Lung (tissue), 12 donors: ENCODE measurements around the gene PDK2. TPM values are rescaled to one million over a fixed set of nuclear protein-coding genes. Genes with fewer than 3 reads are reported as not detected.

Experiments
- ATAC-seq: fragments of 200-7000 bp; cut with Tn5 transposase; one replicate; pipeline ENCODE4 v1.9.1; 2020; ENCODE audit warnings: moderate number of reproducible peaks; ENCODE audit not compliant: insufficient read depth, low FRiP score
- DNase-seq, 3 donors: peaks; one replicate each; pipeline ENCODE4 v3.0.0-alpha.2; 2013 to 2017
- H3K27ac ChIP-seq, 2 donors: one replicate each; pipeline ENCODE4 v1.5.1; 2013; ENCODE audit warnings: mild to moderate bottlenecking in 2 of 2, moderate library complexity in 2 of 2, control low read depth in 1 of 2, inconsistent platforms in 1 of 2, low read depth in 1 of 2, low read length in 1 of 2
- H3K27me3 ChIP-seq, 3 donors: one replicate each; pipeline ENCODE4 v1.5.1; 2013; ENCODE audit warnings: low read length in 2 of 3; ENCODE audit not compliant: control insufficient read depth in 3 of 3, insufficient read depth in 3 of 3
- H3K36me3 ChIP-seq, 4 donors: one replicate each; pipeline ENCODE4 v1.5.1; 2013; ENCODE audit warnings: low read length in 4 of 4, mild to moderate bottlenecking in 1 of 4, moderate library complexity in 1 of 4; ENCODE audit not compliant: control insufficient read depth in 4 of 4, insufficient read depth in 4 of 4
- H3K4me1 ChIP-seq, 5 donors: one replicate each; pipeline ENCODE4 v1.5.1; 2013; ENCODE audit warnings: low read length in 5 of 5, mild to moderate bottlenecking in 2 of 5, moderate library complexity in 1 of 5; ENCODE audit not compliant: control insufficient read depth in 5 of 5, insufficient read depth in 5 of 5
- H3K4me3 ChIP-seq: one replicate; pipeline ENCODE4 v1.5.1; 2013; ENCODE audit warnings: mild to moderate bottlenecking, control low read depth, moderate library complexity
- H3K9ac ChIP-seq, 2 donors: one replicate each; pipeline ENCODE4 v1.5.1; 2013; ENCODE audit warnings: low read length in 2 of 2, control low read depth in 1 of 2; ENCODE audit not compliant: insufficient read depth in 1 of 2
- H3K9me3 ChIP-seq, 4 donors: one replicate each; pipeline ENCODE4 v1.5.1; 2013; ENCODE audit warnings: low read length in 3 of 4, mild to moderate bottlenecking in 1 of 4, moderate library complexity in 1 of 4; ENCODE audit not compliant: control insufficient read depth in 4 of 4, insufficient read depth in 3 of 4
- CTCF ChIP-seq: IDR thresholded peaks from 2 replicates; pipeline ENCODE4 v1.5.1; 2012; ENCODE audit warnings: mild to moderate bottlenecking; ENCODE audit errors: control extremely low read depth, extremely low read depth
- WGBS, 2 donors: extraction: QIAGEN DNeasy Blood & Tissue Kit; methylation state at CpG; one replicate each; pipeline ENCODE4 v1.1.7; 2013; 5-methylcytosine and 5-hydroxymethylcytosine counted together
- polyA plus RNA-seq, 2 donors: library from polyadenylated mRNA; stranded (reverse); fragments of 200-250 nt; gene quantifications; one replicate each; pipeline ENCODE4 v1.2.1, GENCODE V29; 2013
- total RNA-seq, 2 donors: library from RNA; depleted of rRNA in 1 of 2; stranded (reverse); fragments of >200 nt in 1 of 2; gene quantifications; one replicate each; pipeline ENCODE4 v1.2.1, GENCODE V29; 2014 to 2021
- donor health status: control.
- donor health status: control.
- donor health status: Bipolar disorder and iron deficiency.
- donor health status: healthy.
- donor health status: DM: yes; HTN: yes; CAD: no.

Gene PDK2
- total and polyA plus RNA-seq, 4 donors: 10.0 to 27.8 (median 19.4) TPM

DNA sequence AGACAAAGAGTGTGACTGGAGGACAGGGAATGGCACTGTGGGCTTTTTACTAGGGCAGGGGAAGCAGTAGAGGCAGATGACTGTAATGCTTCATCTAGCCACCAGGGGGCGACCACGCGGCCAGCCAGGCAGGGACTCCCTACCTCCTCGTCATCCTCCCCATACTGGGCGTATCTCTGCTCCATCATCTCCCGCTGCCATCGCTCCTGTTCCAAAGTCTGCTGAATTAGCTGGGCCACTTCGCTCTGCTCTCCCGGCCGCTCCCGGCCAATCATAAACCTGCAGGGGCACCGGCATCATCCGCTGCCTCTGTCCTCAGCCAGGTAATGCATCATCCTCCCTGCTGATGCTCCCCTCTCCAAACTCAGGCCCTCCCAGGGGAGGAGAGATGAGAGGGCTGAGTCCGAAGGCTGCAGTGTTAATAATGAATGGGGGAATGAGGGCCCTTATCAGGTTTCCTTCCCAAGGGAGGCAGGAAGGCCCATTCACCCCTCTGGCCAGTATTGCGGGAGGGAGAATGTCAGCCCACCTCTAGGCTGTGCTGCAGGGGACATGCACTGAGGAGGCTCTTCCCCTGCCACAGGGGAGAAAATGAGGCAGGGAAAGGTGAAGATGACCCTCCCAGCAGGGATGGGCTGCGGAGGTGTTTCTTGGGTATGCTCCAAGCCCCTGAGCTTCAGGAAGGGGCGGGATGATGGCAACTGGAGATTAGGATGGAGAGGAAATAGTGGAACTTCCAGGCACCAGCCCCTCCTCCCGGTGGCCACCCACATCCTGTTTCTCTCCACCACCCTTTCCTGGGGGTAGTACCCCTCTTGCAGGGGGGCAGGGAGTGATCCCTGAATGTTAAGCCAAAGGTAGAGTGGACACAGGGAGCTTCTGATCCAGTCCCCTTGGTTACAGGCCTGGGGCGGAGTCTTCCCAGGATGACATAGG is 45.1 kb downstream of the PDK2 start:
- H3K27ac ChIP-seq: peak overlapping the region; percentile 30 to 72
- H3K9ac ChIP-seq: no peak overlapping the region
- peak; percentile 85 for ATAC-seq
- H3K9me3 ChIP-seq: no peaks in the 10 kb centered on the region
- 29 to 32% methylated on average over 19 of the region's 19 CpGs for WGBS, 2 donors
- no peak overlapping the region for H3K4me3 ChIP-seq
- TF ChIP-seq CTCF: peak; percentile 91
- peaks cover 0 to 22% (median 0%) of the 10 kb centered on the region in 5 donors for H3K4me1 ChIP-seq
- no peaks in the 10 kb centered on the region for H3K27me3 ChIP-seq
- peaks cover 19 to 94% (median 51%) of the 10 kb centered on the region in 4 donors for H3K36me3 ChIP-seq
- peak; percentile 70 to 82 (median 77) for DNase-seq

DNA sequence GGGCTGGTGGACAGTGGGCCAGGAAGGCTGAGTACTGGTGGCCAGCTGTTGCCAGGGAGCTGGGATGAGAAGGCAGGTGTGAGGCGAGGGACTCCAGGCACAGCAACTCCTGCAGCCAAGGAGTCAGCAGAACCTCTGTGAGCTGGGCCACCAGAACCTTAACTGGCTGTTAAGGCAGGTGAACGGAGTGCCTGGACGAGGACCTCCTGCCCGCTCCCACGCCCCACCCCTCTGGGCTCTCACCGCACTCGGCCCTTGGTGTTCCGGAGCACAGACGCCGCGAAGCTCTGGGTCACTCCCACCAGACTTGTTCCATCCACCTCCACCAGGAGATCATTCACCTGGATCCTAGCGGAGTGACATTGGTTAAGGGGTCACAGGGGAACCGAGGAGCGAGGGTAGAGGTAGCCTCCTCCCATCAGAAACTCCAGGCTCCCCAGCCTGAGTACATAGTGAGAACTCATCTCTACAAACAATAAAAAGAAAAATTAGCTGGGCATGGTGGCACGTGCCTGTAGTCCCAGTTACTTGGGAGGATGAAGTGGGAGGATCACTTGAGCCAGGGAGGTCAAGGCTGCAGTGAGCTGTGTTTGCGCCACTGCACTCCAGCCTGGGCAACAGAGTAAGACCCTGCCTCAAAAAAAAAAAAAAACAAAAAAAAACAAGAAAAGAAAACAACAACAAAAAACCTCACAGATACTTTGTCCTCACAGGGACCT is 46.0 kb downstream of the PDK2 start:
- H3K27me3 ChIP-seq: no peaks in the 10 kb centered on the region
- ATAC-seq (no peak), DNase-seq (no peak)
- H3K9ac ChIP-seq: no peak overlapping the region
- WGBS, 2 donors: 81 to 86% methylated on average over 16 of the region's 16 CpGs
- peaks cover 12 to 89% (median 49%) of the 10 kb centered on the region in 4 donors for H3K36me3 ChIP-seq
- no peak for TF ChIP-seq CTCF
- peaks cover 0 to 29% (median 8%) of the 10 kb centered on the region in 5 donors for H3K4me1 ChIP-seq
- H3K4me3 ChIP-seq: no peak overlapping the region
- H3K9me3 ChIP-seq: no peaks in the 10 kb centered on the region
- peak overlapping the region in 1 of 2 donors; percentile 72 for H3K27ac ChIP-seq

- ATAC-seq: no peak
- Histone ChIP-seq H3K9ac (no peak overlapping the region), H3K27ac (peak overlapping the region in 1 of 2 donors; percentile 48), H3K4me3 (no peak overlapping the region), H3K9me3 (no peaks in the 10 kb centered on the region), H3K4me1 (peaks cover 0 to 34% (median 11%) of the 10 kb centered on the region in 5 donors), H3K36me3 (peaks cover 11 to 89% (median 51%) of the 10 kb centered on the region in 4 donors), H3K27me3 (no peaks in the 10 kb centered on the region)
- no peak for DNase-seq
- 52 to 62% methylated on average over 8 of the region's 8 CpGs for WGBS, 2 donors
- no peak for TF ChIP-seq CTCF
Measured at GRCh38 chr17:50141745-50142110, 46.6 kb downstream of the PDK2 start.
